NT2/D1 (cell line): Measurements from ENCODE around the gene KCND3.

Experiments used
- SUZ12 ChIP-seq: IDR thresholded peaks from 2 replicates; pipeline ENCODE4 v1.6.1; 2011; ENCODE audit not compliant: insufficient read length, insufficient read depth; ENCODE audit errors: extremely low read depth
- ZNF274 ChIP-seq: IDR thresholded peaks from 2 replicates; pipeline ENCODE4 v1.6.1; 2011; ENCODE audit warnings: mild to moderate bottlenecking, low read depth, low read length

GRCh38 chr1:111812306-111812705 is 177.2 kb downstream of the KCND3 start:
- TF ChIP-seq ZNF274 (no peak), SUZ12 (no peak)
